ENCODE results near the gene CTRL.
"Not testable (repeated sequence)": the region's sequence is repeated elsewhere in the genome, so short reads cannot be mapped to it uniquely, and the experiment has no call there.

Gene CTRL

DNA sequence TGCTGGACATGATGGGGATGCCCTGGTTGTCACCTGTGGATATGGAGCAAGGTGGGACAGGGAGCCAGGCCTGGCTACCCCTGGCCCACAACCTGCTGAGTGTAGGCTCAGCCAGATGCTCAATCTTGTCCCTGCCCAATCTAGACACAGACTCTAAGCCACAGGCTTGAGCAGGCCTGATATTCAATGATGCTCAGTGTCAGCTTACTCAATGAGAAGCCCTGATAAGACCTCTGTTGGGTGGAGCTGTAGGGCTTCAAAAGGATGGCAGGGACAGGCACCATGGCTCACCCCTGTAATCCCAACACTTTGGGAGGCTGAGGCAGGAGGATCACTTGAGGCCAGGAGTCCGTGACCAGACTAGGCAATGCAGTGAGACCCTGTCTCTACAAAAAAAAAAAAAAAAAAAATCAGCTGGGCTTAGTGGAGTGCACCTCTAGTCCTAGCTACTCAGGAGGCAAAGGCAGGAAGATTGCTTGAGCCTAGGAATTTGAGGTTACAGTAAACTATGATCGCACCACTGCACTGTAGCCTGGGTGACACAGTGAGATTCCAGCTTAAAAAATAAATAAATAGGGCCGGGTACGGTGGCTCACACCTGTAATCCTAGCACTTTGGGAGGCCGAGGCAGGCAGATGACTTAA, 8.9 kb upstream of the CTRL start:
- DNase-seq = no peak

DNA sequence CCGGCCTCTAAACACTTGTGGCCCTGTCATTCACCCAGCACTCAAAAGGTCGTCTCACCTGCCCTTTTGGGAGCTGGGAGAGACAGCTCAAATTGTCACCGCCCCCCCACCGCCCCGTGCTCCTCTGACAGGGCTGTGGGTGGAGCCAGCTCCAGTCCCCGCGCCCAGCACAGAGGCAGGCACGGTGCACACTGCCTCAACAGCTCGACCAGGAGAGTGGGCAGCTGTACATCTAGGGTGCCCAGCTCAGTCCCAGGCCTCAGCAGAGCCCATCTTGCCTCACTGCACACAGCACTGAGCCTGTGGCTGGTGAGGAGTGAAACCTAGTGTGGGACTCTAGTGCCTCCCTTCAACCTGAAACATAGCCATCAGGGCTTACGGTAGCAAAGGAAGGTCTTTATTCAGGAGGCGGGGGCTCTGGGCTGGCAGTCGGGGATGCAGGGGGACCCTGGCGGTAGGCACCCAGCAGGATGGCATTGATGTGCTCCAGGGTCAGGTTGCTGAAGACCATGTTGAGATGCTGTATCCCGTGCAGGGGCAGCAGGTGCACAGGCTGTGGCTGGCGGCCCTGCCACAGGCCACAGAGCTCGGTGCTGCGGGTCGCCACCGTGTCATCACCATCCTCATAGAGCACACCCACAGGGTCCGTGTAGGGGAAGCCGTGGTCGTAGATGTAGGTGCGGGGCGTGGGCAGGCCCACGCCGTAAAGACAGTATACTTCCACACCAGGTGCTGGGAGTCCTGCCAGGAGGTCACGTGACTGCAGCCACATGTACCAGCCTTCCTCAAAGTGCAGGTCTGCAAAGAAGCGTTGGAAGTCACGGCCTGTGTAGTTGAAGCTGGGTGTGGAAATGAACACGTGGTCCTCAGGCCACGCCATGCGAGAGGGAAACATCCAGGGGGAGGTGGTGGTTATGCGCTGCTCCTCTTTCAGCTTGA, 8.1 kb upstream of the CTRL start:
- DNase-seq = peak; percentile 18

DNA sequence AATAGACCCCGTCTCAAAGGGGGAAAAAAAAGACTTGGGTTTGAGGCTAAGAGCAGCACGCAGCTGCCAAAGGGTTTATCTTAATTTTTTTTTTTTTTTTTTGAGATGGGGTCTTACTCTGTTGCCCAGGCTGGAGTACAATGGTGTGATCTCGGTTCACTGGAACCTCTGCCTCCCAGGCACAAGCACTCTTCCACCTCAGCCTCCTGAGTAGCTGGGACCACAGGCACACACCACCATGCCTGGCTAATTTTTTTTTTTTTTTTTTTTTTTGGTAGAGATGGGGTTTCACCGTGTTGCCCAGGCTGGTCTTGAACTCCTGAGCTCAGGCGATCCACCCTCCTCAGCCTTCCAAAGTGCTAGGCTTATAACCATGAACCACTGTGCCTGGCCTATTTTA, 6.1 kb upstream of the CTRL start:
- DNase-seq = not testable (repeated sequence)

DNA sequence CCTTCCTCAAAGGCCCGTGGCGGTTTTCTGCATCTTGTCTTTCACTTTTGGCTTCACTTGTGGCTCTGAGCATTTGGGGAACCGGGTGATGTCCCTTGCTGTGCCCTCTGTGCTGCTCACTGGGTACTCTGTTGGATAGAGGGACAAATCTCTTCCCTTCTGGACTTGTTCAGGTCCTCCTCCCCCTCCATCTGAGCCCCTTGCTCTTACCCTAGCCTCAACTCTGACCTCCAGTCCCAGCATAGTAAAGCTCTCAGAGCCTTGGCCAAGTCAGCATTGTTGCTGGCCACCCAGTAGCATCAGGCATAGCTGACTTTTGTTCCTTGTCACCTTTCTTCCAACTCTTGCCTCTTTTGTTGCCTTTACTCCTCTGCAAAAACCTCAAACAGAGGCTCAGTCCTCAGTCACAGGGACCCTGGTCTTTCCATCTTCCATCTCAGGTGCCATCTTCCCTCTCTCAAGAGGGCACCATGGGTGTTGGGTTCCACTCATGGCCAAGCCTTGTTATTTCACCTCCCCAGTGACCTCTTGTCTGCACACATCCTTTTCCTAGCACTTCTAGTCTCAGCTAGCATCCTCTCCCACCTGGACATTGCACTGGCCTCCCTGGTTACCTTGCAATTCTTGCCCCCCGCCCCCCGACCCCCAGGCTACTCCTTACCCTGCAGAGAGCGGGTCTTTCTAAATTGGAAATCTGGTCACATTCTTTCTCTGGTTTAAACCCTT, 5.4 kb upstream of the CTRL start:
- peak; percentile 56 for DNase-seq

- no peak for DNase-seq
Observed at GRCh38 chr16:67936124-67936879, 4.6 kb upstream of the CTRL start, which contains the start of gene PSMB10. PSMB10 (minus strand) TSS chr16:67936850; CDS start chr16:67936749, 101 bp downstream.

DNA sequence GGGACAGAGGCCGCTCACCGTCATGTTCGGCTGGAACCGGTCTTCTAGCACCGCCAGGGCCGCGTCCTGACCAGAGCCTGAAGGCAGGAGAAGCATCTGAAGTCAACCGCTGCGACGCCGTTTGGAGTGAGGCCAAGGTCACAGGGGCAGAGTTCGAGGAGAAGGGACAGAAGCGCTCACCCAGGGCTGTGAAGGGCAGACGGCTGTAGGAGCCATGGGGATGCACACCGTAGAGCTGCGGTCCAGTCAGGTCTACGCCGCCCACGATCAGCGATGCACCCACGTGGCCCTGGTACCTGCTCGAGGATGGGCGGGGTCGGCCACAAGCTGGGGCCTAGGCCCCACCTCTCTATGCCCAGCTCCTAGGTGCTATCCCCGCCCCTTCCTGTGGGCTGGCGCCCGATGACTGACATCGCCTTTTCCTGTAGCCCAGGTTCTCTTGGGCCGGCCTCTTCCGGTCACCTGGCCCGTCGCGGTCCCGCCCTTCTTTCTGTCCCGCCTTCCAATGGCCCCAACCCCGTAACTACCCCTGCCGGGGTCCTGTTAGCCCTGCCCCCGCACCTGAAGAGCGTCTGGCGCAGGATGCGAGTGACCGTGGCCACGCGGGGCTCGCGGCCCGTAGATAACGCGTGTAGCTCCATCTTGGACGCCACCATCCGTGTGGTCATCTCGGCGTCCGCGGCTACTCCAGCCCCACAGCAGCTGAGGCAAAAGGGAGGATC, 3.9 kb upstream of the CTRL start:
- DNase-seq = peak; percentile 85

- DNase-seq = no peak
Observed at GRCh38 chr16:67935101-67935401, 3.4 kb upstream of the CTRL start.

DNA sequence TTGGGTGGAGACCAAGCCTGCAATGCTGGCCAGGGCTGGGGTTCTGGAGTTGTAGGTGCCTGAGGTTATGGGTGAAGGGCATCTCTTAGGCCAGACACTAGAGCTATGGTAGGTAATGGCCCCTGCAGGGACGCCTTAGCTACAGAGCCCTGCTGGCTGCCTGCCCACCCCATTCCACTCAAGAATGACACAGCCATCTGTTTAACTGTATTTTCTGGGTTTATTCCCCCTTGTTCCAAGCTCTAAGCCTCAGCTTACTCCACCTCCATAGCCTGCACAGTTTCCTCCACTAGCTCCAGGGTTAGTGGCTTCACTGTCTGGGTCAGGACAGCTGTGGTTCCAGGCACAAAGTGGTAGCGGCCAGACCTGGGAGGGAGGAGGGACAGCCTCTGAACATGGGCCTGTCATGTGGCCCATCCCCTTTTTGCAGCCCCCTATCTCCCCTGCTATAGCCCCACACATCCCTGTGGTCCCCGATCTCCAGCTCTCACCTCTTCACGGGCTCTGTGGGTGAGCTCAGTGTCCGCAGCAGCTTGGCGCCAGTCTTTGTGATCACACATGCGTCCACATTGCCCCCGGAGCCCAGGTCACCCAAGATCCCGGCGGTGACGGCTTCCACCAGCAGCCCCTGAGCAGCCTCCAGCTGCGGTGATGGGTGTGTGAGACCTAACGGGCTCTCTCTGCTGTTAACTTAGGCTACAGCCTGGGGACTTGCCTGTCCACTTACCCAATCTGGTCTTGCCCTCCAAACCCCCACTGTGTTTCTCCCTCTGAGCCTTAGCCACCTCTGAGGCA, 2.8 kb upstream of the CTRL start:
- no peak for DNase-seq

DNA sequence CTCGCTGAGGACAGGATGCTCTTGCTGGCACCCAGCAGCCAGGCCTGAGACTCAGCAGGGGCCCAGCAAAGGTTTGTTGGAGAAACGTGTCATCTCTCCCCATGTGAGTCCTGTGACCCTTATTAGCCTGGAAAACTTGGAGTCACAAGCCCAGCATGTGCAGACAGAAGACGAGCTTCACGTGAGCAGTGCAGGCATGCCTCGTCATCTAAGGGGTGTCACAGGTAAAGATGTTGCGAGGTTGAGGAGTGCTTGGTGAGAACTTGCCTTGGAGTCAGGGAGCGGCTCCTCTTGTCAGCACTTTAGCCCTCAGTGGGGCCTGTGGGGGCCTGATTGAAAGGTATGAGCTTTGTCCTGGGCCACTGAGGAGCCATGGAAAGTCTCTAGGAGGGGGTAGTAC, 2.1 kb upstream of the CTRL start:
- DNase-seq = no peak

DNA sequence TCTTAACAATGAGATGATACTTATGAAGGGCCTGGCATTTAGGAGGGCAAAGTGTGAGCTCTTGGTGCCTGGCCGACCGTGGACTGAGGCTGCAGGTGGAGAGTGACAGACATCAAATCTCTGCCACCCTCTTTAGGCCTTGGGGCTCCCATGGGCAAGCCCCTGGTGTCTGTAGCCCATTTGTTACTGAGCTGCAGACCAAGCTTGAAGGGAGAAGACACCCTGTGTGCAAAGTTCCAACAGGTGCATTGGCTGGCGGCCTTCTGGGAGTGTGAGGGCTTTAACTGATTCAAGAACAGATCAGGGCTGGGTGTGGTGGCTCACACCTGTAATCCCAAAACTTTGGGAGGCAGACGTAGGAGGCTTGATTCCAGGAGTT, 789 bp upstream of the CTRL start:
- DNase-seq = no peak

GRCh38 chr16:67930678-67931211, 917 bp downstream of the CTRL start:
- DNase-seq = no peak

GRCh38 chr16:67930191-67930590, 1.5 kb downstream of the CTRL start:
- DNase-seq = no peak

- peak; percentile 54 for DNase-seq
Observed at GRCh38 chr16:67928561-67929364, 2.9 kb downstream of the CTRL start.

DNA sequence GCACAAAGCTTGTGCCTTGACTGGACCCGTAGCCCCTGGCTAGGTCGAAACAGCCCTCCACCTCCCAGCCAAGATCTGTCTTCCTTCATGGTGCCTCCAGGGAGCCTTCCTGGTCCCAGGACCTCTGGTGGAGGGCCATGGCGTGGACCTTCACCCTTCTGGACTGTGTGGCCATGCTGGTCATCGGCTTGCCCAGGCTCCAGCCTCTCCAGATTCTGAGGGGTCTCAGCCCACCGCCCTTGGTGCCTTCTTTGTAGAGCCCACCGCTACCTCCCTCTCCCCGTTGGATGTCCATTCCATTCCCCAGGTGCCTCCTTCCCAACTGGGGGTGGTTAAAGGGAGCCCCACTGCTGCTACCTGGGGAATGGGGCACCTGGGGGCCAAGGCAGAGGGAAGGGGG, 3.5 kb downstream of the CTRL start:
- DNase-seq = no peak

DNA sequence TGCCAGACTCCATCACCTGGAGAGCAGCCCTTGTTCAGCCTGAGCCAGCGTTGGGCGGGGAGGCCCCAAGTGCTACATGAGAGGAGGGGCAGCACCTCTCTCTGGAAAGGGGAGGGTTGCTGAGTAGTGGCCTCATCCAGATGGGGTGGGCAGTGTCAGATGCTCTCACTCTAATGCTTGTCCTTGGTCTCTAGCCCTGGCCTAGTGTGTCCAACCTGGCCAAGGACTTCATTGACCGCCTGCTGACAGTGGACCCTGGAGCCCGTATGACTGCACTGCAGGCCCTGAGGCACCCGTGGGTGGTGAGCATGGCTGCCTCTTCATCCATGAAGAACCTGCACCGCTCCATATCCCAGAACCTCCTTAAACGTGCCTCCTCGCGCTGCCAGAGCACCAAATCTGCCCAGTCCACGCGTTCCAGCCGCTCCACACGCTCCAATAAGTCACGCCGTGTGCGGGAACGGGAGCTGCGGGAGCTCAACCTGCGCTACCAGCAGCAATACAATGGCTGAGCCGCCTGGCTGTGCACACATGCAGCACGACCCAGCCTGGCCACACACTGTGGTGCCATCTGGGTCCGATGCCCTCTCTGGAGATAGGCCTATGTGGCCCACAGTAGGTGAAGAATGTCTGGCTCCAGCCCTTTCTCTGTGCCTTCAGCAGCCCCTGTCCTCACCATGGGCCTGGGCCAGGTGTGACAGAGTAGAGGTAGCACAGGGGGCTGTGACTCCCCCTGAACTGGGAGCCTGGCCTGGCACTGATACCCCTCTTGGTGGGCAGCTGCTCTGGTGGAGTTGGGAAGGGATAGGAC, 4.3 kb downstream of the CTRL start:
- DNase-seq = no peak

DNA sequence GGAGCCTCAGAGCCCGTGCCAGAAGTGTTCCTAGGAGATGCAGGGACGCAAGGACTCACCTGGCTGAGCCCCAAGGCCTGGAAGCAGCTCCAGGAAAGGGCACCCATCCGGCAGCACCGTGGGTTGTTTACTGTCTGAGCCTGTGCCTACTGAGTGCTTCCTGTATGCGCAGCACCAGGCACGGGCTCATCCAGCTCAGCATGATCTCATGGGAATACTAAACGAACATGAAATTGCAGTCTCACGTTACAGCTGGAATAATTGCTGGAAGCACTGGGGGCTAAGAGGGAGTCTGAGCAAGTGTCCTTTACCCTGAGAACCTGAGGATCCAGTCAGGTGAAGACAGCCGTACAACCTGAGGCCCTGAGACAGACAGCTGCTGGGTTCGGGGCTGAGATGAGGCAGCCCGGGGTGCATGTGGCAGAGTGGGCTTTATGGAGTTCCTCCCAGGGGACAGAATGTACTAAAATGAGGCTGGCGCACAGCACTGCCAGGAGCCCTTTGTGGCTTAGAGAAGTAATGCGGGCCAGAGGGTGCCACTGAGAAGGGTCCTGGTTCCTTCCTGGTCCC, 5.4 kb downstream of the CTRL start:
- no peak for DNase-seq

DNA sequence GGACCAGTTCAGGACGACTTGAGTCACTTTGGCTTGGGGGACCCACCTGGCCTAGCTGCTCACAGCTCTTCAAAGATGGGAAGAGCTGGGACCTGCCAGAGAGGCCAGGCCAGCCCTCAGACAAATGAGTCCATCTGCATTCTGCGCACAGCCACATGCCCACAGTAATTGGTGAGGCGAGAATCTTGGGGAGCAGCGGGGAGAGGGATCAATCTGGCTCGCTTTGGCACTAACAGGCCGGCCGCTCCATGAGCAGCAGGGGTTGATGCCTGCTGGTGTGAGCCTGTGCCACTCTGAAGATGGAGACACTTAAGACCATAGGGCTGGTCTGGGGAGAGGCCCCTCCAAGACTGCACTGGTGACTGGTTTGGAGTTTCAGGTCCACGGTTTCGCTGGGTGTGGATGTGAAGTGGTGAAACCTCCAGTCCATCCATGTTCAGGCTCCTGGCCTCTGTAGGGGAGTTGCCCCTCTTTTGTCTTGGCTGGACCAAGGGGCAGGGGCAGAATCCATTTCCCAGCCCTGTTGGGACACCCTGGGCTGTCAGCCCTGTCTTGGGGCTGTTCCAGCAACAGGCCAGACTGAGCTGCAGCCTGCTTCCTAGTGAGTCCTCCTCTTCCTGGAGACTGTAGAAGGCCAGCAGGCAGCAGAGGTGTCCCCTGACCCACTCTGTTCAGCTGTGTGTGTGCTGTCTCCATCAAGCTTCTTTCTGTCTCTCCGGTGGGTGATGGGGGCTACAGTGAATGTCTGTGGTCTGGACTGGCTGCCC, 7.3 kb downstream of the CTRL start:
- no peak for DNase-seq
